IMR-90 (cell line): ENCODE results near the gene DMD.

Experiments used
- BHLHE40 ChIP-seq: fragments of 150-350 bp; IDR thresholded peaks from 2 replicates; pipeline ENCODE4 v1.6.1; 2016; ENCODE audit warnings: mild to moderate bottlenecking, low read depth, low read length
- ELK1 ChIP-seq: fragments of 150-350 bp; IDR thresholded peaks from 2 replicates; pipeline ENCODE4 v1.6.1; 2016; ENCODE audit warnings: low read depth, mild to moderate bottlenecking, low read length, moderate library complexity, borderline replicate concordance
- POLR2A ChIP-seq: IDR thresholded peaks from 2 replicates; pipeline ENCODE4 v1.6.1; 2012; ENCODE audit warnings: mild to moderate bottlenecking, low read depth, low read length
- RCOR1 ChIP-seq: IDR thresholded peaks from 2 replicates; pipeline ENCODE4 v1.6.1; 2012; ENCODE audit warnings: mild to moderate bottlenecking, low read length, improper control_type of control experiment; ENCODE audit not compliant: insufficient replicate concordance
- RFX5 ChIP-seq: IDR thresholded peaks from 2 replicates; pipeline ENCODE4 v1.8.0; 2012; ENCODE audit warnings: low read depth, mild to moderate bottlenecking, low read length, moderate library complexity
- SMC3 ChIP-seq: fragments of 150-350 bp; IDR thresholded peaks from 2 replicates; pipeline ENCODE4 v1.6.1; 2016; ENCODE audit warnings: low read depth, mild to moderate bottlenecking, antibody characterized with exemption, low read length, moderate library complexity
- TF ChIP-seq, protein P1 (sequence below): conservative IDR thresholded peaks from 2 replicates; pipeline ENCODE4 v1.5.1; 2012; ENCODE audit warnings: mild to moderate bottlenecking, low read depth, low read length, improper control_type of control experiment

- TF ChIP-seq, protein P1, sequence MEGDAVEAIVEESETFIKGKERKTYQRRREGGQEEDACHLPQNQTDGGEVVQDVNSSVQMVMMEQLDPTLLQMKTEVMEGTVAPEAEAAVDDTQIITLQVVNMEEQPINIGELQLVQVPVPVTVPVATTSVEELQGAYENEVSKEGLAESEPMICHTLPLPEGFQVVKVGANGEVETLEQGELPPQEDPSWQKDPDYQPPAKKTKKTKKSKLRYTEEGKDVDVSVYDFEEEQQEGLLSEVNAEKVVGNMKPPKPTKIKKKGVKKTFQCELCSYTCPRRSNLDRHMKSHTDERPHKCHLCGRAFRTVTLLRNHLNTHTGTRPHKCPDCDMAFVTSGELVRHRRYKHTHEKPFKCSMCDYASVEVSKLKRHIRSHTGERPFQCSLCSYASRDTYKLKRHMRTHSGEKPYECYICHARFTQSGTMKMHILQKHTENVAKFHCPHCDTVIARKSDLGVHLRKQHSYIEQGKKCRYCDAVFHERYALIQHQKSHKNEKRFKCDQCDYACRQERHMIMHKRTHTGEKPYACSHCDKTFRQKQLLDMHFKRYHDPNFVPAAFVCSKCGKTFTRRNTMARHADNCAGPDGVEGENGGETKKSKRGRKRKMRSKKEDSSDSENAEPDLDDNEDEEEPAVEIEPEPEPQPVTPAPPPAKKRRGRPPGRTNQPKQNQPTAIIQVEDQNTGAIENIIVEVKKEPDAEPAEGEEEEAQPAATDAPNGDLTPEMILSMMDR: no peak
- TF ChIP-seq POLR2A (no peak), RCOR1 (no peak), ELK1 (no peak), SMC3 (no peak), RFX5 (no peak), BHLHE40 (no peak)
These were observed 2098.9 kb downstream of the DMD start for GRCh38 chrX:31112226-31112999.
